EL (cell line): ENCODE results near the gene NECAB2.

Source experiments
- DNase-seq: peaks from one replicate; pipeline ENCODE4 v3.0.0-alpha.2; 2016

Gene NECAB2

DNA sequence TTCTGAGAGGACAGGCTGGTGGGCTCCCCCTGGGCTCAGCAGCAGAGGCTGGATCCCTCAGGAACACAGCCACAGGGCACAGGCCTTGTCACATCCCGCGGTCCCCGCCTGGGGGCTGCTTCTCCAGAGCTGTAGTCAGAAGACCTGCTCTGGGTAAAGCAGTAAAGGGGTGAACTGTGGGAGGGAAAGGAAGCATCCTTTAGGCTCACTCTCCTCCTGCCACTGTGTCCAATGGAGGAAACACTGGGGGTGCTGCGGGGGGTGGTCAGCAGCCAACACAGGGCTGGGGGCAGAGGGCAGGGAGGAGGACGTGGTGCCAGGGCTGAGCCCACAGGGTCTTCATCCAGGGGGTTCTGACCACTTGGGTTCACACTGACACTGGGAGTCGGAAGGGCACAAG lies 79.6 kb downstream of the NECAB2 start:
- DNase-seq: no peak

DNA sequence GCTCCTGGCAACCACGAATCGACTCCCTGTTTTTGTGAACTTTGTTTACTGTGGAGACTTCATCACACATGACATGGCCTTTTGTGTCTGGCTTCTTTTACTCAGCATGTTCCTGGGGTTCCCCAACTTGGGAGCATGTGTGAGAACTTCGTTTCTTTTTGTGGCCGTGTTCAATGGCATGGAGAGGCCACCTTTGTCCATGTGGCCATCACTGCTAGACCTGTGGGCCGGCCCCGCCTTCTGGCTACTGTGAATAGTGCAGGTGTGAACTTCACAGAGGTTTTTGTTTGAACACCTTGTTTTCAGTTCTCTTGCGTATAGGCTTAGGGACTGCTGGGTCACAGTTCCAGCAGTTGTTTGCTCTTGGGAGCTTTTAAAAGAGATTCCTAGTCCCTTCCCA lies 80.2 kb downstream of the NECAB2 start:
- no peak for DNase-seq

DNA sequence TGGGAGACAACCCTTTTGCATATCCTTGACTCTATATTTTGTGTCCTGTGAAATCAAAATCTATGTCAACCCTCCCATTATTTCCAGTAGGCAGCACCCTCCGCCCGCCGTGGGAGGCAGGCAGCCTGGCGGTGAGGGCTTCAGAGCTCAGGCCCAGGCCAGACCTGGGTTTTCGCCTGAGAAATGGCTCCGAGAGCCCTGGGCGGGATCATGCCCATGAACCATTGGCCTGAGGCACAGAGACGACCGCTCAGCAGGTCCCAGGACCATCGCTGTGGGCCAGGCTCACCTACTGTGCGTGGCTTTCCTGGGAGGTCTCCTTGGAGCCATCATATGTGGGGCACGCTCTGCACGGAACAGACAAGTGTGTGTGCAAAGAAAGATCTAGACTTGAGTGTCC lies 80.8 kb downstream of the NECAB2 start:
- no peak for DNase-seq

DNA sequence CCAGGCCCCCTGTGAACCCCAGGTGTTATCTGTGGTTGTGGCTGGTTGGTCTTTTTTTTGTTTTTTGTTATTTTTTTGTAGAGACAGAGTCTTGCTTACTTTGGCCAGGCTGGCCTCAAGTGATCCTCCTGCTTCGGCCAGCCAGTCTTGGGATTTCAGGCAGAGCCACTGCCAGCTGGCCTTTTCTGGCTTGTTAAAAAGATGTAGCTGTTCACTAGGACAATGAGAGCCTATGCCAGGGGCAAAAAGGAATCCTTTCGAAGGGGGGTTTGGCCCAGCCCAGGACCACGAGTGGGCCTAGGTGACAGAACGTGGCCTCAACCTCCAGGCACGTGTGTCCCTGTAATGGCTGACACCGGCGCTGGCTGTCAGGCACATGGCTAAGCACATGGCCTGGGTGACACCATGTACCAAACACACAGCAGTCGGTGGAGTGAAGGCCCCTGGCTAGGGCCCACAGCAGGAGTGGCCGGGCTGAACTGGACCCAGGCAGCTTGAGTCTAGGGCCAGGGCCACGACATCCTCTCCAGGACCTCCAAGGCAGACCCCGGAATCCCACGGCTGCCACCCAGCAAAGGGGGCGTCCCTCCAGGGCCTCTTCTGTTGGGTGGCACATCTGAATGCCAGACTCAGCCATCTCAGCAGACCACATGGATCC lies 81.5 kb downstream of the NECAB2 start:
- DNase-seq: no peak

DNA sequence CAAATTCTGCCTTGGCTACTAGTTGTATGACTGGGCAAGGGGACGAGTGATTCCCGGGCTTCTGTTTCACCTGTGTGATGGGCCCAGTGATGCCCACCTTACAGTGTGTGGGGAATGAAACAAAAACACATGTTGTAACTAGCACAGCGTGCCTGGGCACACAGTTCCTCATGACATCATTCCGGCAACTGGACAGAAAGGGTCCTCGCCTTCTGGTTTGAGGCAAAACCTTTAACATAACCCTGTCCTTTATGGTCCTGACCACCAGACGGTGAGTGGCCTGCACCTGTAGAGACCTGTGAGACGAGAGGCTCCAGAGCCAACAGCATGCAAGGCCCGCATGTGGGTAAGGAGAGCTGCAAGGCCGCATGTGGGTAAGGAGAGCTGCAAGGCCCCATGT lies 82.3 kb downstream of the NECAB2 start:
- no peak for DNase-seq

DNA sequence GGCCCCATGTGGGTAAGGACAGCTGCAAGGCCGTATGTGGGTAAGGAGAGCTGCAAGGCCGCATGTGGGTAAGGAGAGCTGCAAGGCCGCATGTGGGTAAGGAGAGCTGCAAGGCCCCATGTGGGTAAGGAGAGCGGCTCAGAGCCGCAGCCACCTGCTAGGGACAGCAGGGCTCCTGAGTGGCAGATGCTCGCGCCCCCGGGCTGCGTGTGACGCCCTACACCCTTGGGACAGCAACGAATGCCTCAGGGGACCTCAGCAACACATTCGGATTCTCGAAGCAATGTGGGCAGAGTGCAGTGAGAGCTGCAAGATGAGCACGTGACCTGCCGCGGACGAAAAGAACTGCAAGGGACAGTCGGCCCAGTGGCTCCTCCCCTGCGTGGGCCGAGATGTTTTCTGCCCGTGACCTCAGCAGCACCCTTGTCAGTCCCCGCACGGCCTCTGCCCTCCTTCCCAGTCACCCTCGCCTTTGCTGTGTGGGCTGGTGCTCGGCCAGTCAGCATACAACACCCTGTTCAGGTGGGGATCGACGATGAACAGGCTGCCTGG lies 84.1 kb downstream of the NECAB2 start:
- no peak for DNase-seq
